Endothelial cell of umbilical vein (primary cell): ENCODE data around the gene GRID1. TPM values are rescaled to one million over a fixed set of nuclear protein-coding genes. Genes with fewer than 3 reads are reported as not detected.

ENCODE experiments used
- BruUV-seq: library from RNA; stranded (reverse); fragments of 400-500 nt; replicated peaks from 2 replicates; lab custom pipeline; 2021; lab: Mats Ljungman, UMichigan
- CTCF ChIA-PET: fragments of 300-600, 350-600 bp; sonication (Branson Sonifier 250); formaldehyde crosslinking; loops from one replicate; lab custom pipeline; 2021; ENCODE audit warnings: antibody characterized with exemption, inconsistent platforms; lab: Charles Lee
- POLR2A ChIA-PET: fragments of 300-600, 350-600 bp; sonication (Branson Sonifier 250); formaldehyde crosslinking; loops from one replicate; lab custom pipeline; 2021; ENCODE audit warnings: antibody characterized with exemption, inconsistent platforms; lab: Charles Lee
- DNase-seq: peaks from one replicate; pipeline ENCODE4 v3.0.0-alpha.2; 2011; ENCODE audit warnings: low read depth, low spot score
- FAIRE-seq: peaks from 2 replicates; lab custom pipeline; 2011; peaks lifted over from hg19 to GRCh38; lab: Jason Lieb, UNC
- H2AFZ ChIP-seq: 2 replicates; pipeline ENCODE4 v1.6.0; 2012; ENCODE audit warnings: low read depth, low read length, control low read depth, inconsistent platforms
- H3K27ac ChIP-seq: 2 replicates; pipeline ENCODE4 v1.5.1; 2011; ENCODE audit warnings: low read depth, mild to moderate bottlenecking, control low read depth, low read length, moderate library complexity; ENCODE audit not compliant: insufficient read depth
- H3K27me3 ChIP-seq, 2 experiments: 2 replicates each; pipeline versions ENCODE4 v1.6.0 to v1.6.1; 2011; ENCODE audit warnings: low read length in 2 of 2, mixed read lengths in 1 of 2; ENCODE audit not compliant: control insufficient read depth in 2 of 2, insufficient read depth in 2 of 2
- H3K36me3 ChIP-seq, 2 experiments: 2 replicates in 1 of 2; 3 replicates in 1 of 2; pipeline ENCODE4 v1.5.1; 2011; ENCODE audit warnings: low read length in 2 of 2, mild to moderate bottlenecking in 1 of 2, moderate library complexity in 1 of 2; ENCODE audit not compliant: control insufficient read depth in 2 of 2, insufficient read depth in 2 of 2; ENCODE audit errors: extremely low read depth in 1 of 2
- H3K4me1 ChIP-seq: 3 replicates; pipeline ENCODE4 v1.5.1; 2011; ENCODE audit warnings: mild to moderate bottlenecking, low read length; ENCODE audit not compliant: control insufficient read depth, insufficient read depth; ENCODE audit errors: extremely low read depth
- H3K4me2 ChIP-seq: 2 replicates; pipeline ENCODE4 v1.6.1; 2011; ENCODE audit warnings: low read length, control low read depth, mixed read lengths; ENCODE audit not compliant: insufficient read depth
- H3K4me3 ChIP-seq, 3 experiments: fragments of 200-600 bp in 1 of 3; sonication (generic), shearing (Covaris generic) in 1 of 3; replicated peaks in 1 of 3; 2 replicates each; pipeline ENCODE4 v1.5.1; 2011 to 2016; ENCODE audit warnings: control low read depth in 3 of 3, low read length in 3 of 3, mild to moderate bottlenecking in 2 of 3, inconsistent platforms in 1 of 3, low read depth in 1 of 3, moderate library complexity in 1 of 3; ENCODE audit not compliant: insufficient read depth in 1 of 3
- H3K79me2 ChIP-seq: 2 replicates; pipeline ENCODE4 v1.6.0; 2012; ENCODE audit warnings: low read length, inconsistent platforms; ENCODE audit not compliant: control insufficient read depth, insufficient read depth
- H3K9ac ChIP-seq: replicated peaks from 2 replicates; pipeline ENCODE3; 2011; ENCODE audit warnings: low read length, control low read depth; ENCODE audit not compliant: insufficient read depth; ENCODE audit errors: extremely low read depth
- H3K9me1 ChIP-seq: replicated peaks from 3 replicates; pipeline ENCODE4 v1.6.0; 2011; ENCODE audit warnings: mild to moderate bottlenecking, low read length; ENCODE audit not compliant: control insufficient read depth, insufficient read depth; ENCODE audit errors: extremely low read depth
- H3K9me3 ChIP-seq: replicated peaks from 2 replicates; pipeline ENCODE4 v1.5.1; 2012; ENCODE audit warnings: low read length, inconsistent platforms; ENCODE audit not compliant: control insufficient read depth, insufficient read depth
- H4K20me1 ChIP-seq: replicated peaks from 2 replicates; pipeline ENCODE3; 2011; ENCODE audit warnings: mild to moderate bottlenecking, low read length; ENCODE audit not compliant: control insufficient read depth, insufficient read depth; ENCODE audit errors: extremely low read depth
- EZH2 ChIP-seq: IDR thresholded peaks from 2 replicates; pipeline ENCODE4 v1.6.1; 2012; ENCODE audit warnings: borderline replicate concordance, low read depth, mild to moderate bottlenecking, moderate library complexity, low read length, inconsistent platforms; ENCODE audit not compliant: severe bottlenecking
- FOS ChIP-seq: IDR thresholded peaks from 2 replicates; pipeline ENCODE4 v1.6.1; 2011; ENCODE audit warnings: mild to moderate bottlenecking, low read length, moderate library complexity, borderline replicate concordance; ENCODE audit not compliant: insufficient read depth
- GATA2 ChIP-seq: IDR thresholded peaks from 2 replicates; pipeline ENCODE4 v1.7.0; 2011; ENCODE audit warnings: low read depth, mild to moderate bottlenecking, moderate library complexity, mixed read lengths, low read length; ENCODE audit not compliant: insufficient read length, insufficient read depth
- JUN ChIP-seq: IDR thresholded peaks from 2 replicates; pipeline ENCODE4 v1.6.1; 2011; ENCODE audit warnings: borderline replicate concordance, low read depth; ENCODE audit not compliant: insufficient read length, insufficient read depth
- MYC ChIP-seq: IDR thresholded peaks from one replicate; pipeline ENCODE4 v1.6.1; 2011; ENCODE audit warnings: mild to moderate bottlenecking, low read depth, low read length
- POLR2A ChIP-seq: IDR thresholded peaks from 2 replicates; pipeline ENCODE4 v1.6.1; 2012; ENCODE audit warnings: low read depth, mild to moderate bottlenecking, control low read depth, low read length
- POLR2AphosphoS5 ChIP-seq: IDR thresholded peaks from 2 replicates; pipeline ENCODE4 v1.6.1; 2012; ENCODE audit warnings: low read depth, mild to moderate bottlenecking, control low read depth, low read length, moderate library complexity; ENCODE audit not compliant: insufficient read depth
- dilution Hi-C: fragments of 300-500 bp; cut with MboI; formaldehyde crosslinking; loops from one replicate; pipeline ENCODE4 v1.15.0; 2019; ENCODE audit warnings: low sequenced_read_pairs; ENCODE audit not compliant: extremely low pct_ligation_motif_present
- intact Hi-C: fragments of 100-400 bp; cut with micrococcal nuclease; formaldehyde crosslinking; loops from one replicate; pipeline ENCODE4 v1.10.0; 2022
- microRNA counts: library from miRNA; unstranded; fragments of <30 nt; microRNA quantifications from one replicate; lab custom pipeline; 2016
- microRNA-seq: library from miRNA; unstranded; fragments of <30 nt; microRNA quantifications from one replicate; pipeline ENCODE4 v1.2.0, GENCODE V29; 2021; ENCODE audit warnings: borderline number of aligned reads, borderline replicate concordance
- polyA plus RNA-seq, 4 experiments: library from polyadenylated mRNA; depleted of rRNA in 3 of 4; stranded (reverse) in 3 of 4; unstranded in 1 of 4; fragments of >200 nt; gene quantifications; 2 replicates each; pipeline versions ENCODE4 v1.2.1 to v1.2.3, GENCODE V29; 2011 to 2012; ENCODE audit warnings: missing spikeins in 1 of 4
- small RNA-seq: library from RNA; depleted of rRNA; stranded (forward); fragments of <200 nt; gene quantifications from one replicate; pipeline ENCODE3, GENCODE V24; 2012; ENCODE audit warnings: low replicate concordance, low read depth; ENCODE audit not compliant: insufficient read depth, insufficient read length
- total RNA-seq: library from RNA; stranded (reverse); gene quantifications from 2 replicates; pipeline ENCODE4 v1.2.3, GENCODE V29; 2021
- TF ChIP-seq, protein P1 (sequence below), 2 donors: IDR thresholded peaks; 1 replicate in 1 of 2; 2 replicates in 1 of 2; pipeline ENCODE4 v1.5.1; 2011; ENCODE audit warnings: low read length in 2 of 2, mild to moderate bottlenecking in 2 of 2, moderate library complexity in 2 of 2, control low read depth in 1 of 2, inconsistent platforms in 1 of 2, low read depth in 1 of 2; ENCODE audit not compliant: insufficient read depth in 1 of 2; ENCODE audit errors: extremely low read depth in 1 of 2
- TF ChIP-seq, protein P2 (sequence below): IDR thresholded peaks from 2 replicates; pipeline ENCODE4 v1.6.1; 2011; ENCODE audit not compliant: insufficient read depth, insufficient read length

The GRID1 gene
- total and polyA plus RNA-seq, 2 donors (not counting 3 experiments of a cell fraction or from before 2014, with no cell fraction given): not detected

DNA sequence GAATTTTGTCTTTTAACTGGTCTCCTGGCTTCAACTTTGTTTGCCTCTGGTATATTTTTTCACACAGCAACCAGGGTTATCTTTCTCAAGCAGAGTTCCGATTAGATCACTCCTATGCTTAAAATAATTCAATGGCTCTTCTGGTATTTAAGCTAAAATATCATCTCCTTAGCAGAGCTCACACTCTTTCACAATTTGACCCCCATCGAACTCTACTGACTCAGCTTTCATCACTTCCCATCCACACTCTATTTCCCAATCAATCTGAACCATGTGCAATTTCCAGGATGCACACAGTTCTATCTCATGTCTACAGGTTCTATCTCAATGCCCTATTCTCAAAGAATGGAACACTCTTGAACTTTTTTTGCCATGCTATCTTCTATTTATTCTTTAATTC, 809.5 kb downstream of the GRID1 start:
- no peaks in the 10 kb centered on the region for H3K4me1 ChIP-seq
- H3K4me3 ChIP-seq: no peak overlapping the region
- FAIRE-seq: no peak
- no peak overlapping the region for H2AFZ ChIP-seq
- no peaks in the 10 kb centered on the region for H3K79me2 ChIP-seq
- no peaks in the 10 kb centered on the region for H3K27me3 ChIP-seq
- H3K36me3 ChIP-seq: no peaks in the 10 kb centered on the region
- intact Hi-C loops (no loop called here), dilution Hi-C loops (no loop called here)
- H4K20me1 ChIP-seq: no peaks in the 10 kb centered on the region
- H3K4me2 ChIP-seq: no peak overlapping the region
- ChIA-PET CTCF (no interaction called here), POLR2A (no interaction called here)
- TF ChIP-seq POLR2AphosphoS5 (no peak), GATA2 (no peak), POLR2A (no peak), EZH2 (no peak), MYC (no peak), FOS (no peak), JUN (no peak)
- TF ChIP-seq, protein P1, sequence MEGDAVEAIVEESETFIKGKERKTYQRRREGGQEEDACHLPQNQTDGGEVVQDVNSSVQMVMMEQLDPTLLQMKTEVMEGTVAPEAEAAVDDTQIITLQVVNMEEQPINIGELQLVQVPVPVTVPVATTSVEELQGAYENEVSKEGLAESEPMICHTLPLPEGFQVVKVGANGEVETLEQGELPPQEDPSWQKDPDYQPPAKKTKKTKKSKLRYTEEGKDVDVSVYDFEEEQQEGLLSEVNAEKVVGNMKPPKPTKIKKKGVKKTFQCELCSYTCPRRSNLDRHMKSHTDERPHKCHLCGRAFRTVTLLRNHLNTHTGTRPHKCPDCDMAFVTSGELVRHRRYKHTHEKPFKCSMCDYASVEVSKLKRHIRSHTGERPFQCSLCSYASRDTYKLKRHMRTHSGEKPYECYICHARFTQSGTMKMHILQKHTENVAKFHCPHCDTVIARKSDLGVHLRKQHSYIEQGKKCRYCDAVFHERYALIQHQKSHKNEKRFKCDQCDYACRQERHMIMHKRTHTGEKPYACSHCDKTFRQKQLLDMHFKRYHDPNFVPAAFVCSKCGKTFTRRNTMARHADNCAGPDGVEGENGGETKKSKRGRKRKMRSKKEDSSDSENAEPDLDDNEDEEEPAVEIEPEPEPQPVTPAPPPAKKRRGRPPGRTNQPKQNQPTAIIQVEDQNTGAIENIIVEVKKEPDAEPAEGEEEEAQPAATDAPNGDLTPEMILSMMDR (IDR thresholded peaks at IDR 0.05; ENCODE audit: extremely low read depth in 1 of 2, insufficient read depth in 1 of 2, low read depth in 1 of 2, low read length in 2 of 2): no peak
- TF ChIP-seq, protein P2, sequence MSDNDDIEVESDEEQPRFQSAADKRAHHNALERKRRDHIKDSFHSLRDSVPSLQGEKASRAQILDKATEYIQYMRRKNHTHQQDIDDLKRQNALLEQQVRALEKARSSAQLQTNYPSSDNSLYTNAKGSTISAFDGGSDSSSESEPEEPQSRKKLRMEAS: no peak
- DNase-seq: no peak
- H3K9me3 ChIP-seq: no peaks in the 10 kb centered on the region
- no peaks in the 10 kb centered on the region for H3K9me1 ChIP-seq
- H3K27ac ChIP-seq: no peak overlapping the region
- no TSS peak for BruUV-seq
- H3K9ac ChIP-seq: no peak overlapping the region

MicroRNA genes within 50 kb of the gene (microRNA counts, 767-probe panel; counts per million panel counts)
- 723 counts per million, percentile 96 among the panel's probes with 10 or more counts for microRNA hsa-miR-346 (lab: Ali Mortazavi, UCI)

Small RNA genes lying within 50 kb of the gene (microRNA-seq; reads per million reads assigned to microRNA genes)
- gene MIR346: not detected

Small RNA genes lying within 50 kb of the gene (small RNA-seq; reads per million reads assigned to genes)
- gene MIR346 (not detected), gene RF02271 (not detected), gene RN7SKP238 (not detected), gene RNA5SP322 (not detected)

Other genes with a start within 250 kb of the GRID1 start
- gene WAPL, start 155.0 kb upstream of the GRID1 start, total RNA-seq: 35.1 and 35.3 TPM in 2 replicates
- gene WAPL, start 155.0 kb upstream of the GRID1 start, polyA plus RNA-seq: 6.4 and 9.2 TPM in 2 replicates